Gastrocnemius medialis (tissue), 4 donors: ENCODE measurements around the gene LY9.

Source experiments
- CTCF ChIP-seq, 5 experiments: fragments of 450-650 bp in 3 of 5; fragments of 200-600 bp in 2 of 5; sonication (generic) in 2 of 5; IDR thresholded peaks in 4 of 5; conservative IDR thresholded peaks in 1 of 5; 1 replicate in 4 of 5; 2 replicates in 1 of 5; pipeline ENCODE4 v1.5.1; 2016 to 2019; ENCODE audit warnings: antibody characterized with exemption in 5 of 5, mild to moderate bottlenecking in 3 of 5, moderate library complexity in 3 of 5
- POLR2A ChIP-seq, 2 donors: fragments of 450-650 bp; IDR thresholded peaks; one replicate each; pipeline ENCODE4 v1.6.1; 2017; ENCODE audit warnings: antibody characterized with exemption in 2 of 2, mild to moderate bottlenecking in 2 of 2, moderate library complexity in 2 of 2

- TF ChIP-seq CTCF (IDR thresholded peaks at IDR 0.05 in 4 of 5, conservative IDR thresholded peaks at IDR 0.05 in 1 of 5) (no peak), POLR2A (IDR thresholded peaks at IDR 0.05) (no peak)
These were observed 36.2 kb upstream of the LY9 start for GRCh38 chr1:160759740-160760139.
